GM19395 (cell line): ENCODE results near the gene PSMD2.
A peak's percentile ranks its signal among the peaks of the same experiment; 100 is the strongest.
"Not testable (repeated sequence)": the region's sequence is repeated elsewhere in the genome, so short reads cannot be mapped to it uniquely, and the experiment has no call there.

ENCODE experiments used
- ATAC-seq: cut with Tn5 transposase; IDR thresholded peaks from one replicate; pipeline ENCODE4 v1.9.1; 2021; ENCODE audit warnings: mild to moderate bottlenecking, moderate library complexity; ENCODE audit not compliant: unreplicated experiment

The PSMD2 gene

GRCh38 chr3:184298759-184299487 lies at the start of gene PSMD2:
PSMD2 (plus strand) TSS chr3:184299241; CDS start chr3:184299267, 26 bp downstream.
- ATAC-seq = peak; percentile 93

GRCh38 chr3:184249412-184250166 lies 49.5 kb upstream of the PSMD2 start, which contains the start of gene EEF1AKMT4:
EEF1AKMT4 (plus strand) TSS chr3:184249672; CDS start chr3:184249695, 23 bp downstream.
- peak; percentile 86 for ATAC-seq

- ATAC-seq = peak; percentile 74
Measured at GRCh38 chr3:184250167-184250828, 48.7 kb upstream of the PSMD2 start.

- no peak for ATAC-seq
Measured at GRCh38 chr3:184255291-184256039, 43.6 kb upstream of the PSMD2 start.

GRCh38 chr3:184257083-184257915 lies 41.7 kb upstream of the PSMD2 start:
- ATAC-seq = no peak

- ATAC-seq = no peak
Measured at GRCh38 chr3:184258926-184259325, 40.1 kb upstream of the PSMD2 start.

GRCh38 chr3:184259396-184259877 lies 39.6 kb upstream of the PSMD2 start:
- no peak for ATAC-seq

GRCh38 chr3:184259878-184260723 lies 38.9 kb upstream of the PSMD2 start:
- ATAC-seq = no peak

GRCh38 chr3:184260724-184261269 lies 38.2 kb upstream of the PSMD2 start:
- no peak for ATAC-seq

- ATAC-seq = peak; percentile 50
Measured at GRCh38 chr3:184261270-184261853, 37.7 kb upstream of the PSMD2 start, which contains the start of gene CAMK2N2. CAMK2N2 (minus strand) TSS chr3:184261553; CDS start chr3:184261285, 268 bp downstream.

- ATAC-seq = peak; percentile 18
Measured at GRCh38 chr3:184261854-184262763, 36.9 kb upstream of the PSMD2 start.

GRCh38 chr3:184262764-184263179 lies 36.3 kb upstream of the PSMD2 start:
- no peak for ATAC-seq

- not testable (repeated sequence) for ATAC-seq
Measured at GRCh38 chr3:184267249-184267648, 31.8 kb upstream of the PSMD2 start.

- ATAC-seq = no peak
Measured at GRCh38 chr3:184272269-184272668, 26.8 kb upstream of the PSMD2 start.

GRCh38 chr3:184275381-184275701 lies 23.7 kb upstream of the PSMD2 start:
- no peak for ATAC-seq

GRCh38 chr3:184275961-184276910 lies 22.8 kb upstream of the PSMD2 start, which contains the start of gene ECE2:
ECE2 (plus strand) TSS chr3:184276022; CDS start chr3:184276154, 132 bp downstream.
- no peak for ATAC-seq
